Measurements from ENCODE around the gene HSH2D.
"Not testable (repeated sequence)": the region's sequence is repeated elsewhere in the genome, so short reads cannot be mapped to it uniquely, and the experiment has no call there.

Gene HSH2D

GRCh38 chr19:16159655-16160054 lies 16.2 kb downstream of the HSH2D start:
- no peak for DNase-seq

- no peak for DNase-seq
Measured at GRCh38 chr19:16160445-16160942, 17.0 kb downstream of the HSH2D start.

GRCh38 chr19:16160943-16161560 lies 17.6 kb downstream of the HSH2D start:
- DNase-seq = no peak

- no peak for DNase-seq
Measured at GRCh38 chr19:16161840-16162239, 18.4 kb downstream of the HSH2D start.

- DNase-seq = no peak
Measured at GRCh38 chr19:16164222-16164890, 20.9 kb downstream of the HSH2D start.

GRCh38 chr19:16166417-16166816 lies 22.9 kb downstream of the HSH2D start:
- no peak for DNase-seq

- no peak for DNase-seq
Measured at GRCh38 chr19:16167055-16167454, 23.6 kb downstream of the HSH2D start.

GRCh38 chr19:16168465-16169081 lies 25.1 kb downstream of the HSH2D start:
- DNase-seq = no peak

- no peak for DNase-seq
Measured at GRCh38 chr19:16170134-16170533, 26.6 kb downstream of the HSH2D start.

- no peak for DNase-seq
Measured at GRCh38 chr19:16175954-16176353, 32.5 kb downstream of the HSH2D start.

GRCh38 chr19:16178866-16179265 lies 35.4 kb downstream of the HSH2D start:
- not testable (repeated sequence) for DNase-seq

- no peak for DNase-seq
Measured at GRCh38 chr19:16180611-16181010, 37.1 kb downstream of the HSH2D start.

GRCh38 chr19:16184665-16185122 lies 41.2 kb downstream of the HSH2D start:
- no peak for DNase-seq

GRCh38 chr19:16185123-16185767 lies 41.8 kb downstream of the HSH2D start, which contains the start of gene FAM32A:
FAM32A (plus strand) TSS chr19:16185410; CDS start chr19:16185443, 33 bp downstream.
- DNase-seq = peak; percentile 96

GRCh38 chr19:16185768-16186123 lies 42.3 kb downstream of the HSH2D start:
- DNase-seq = peak; percentile 51

GRCh38 chr19:16188521-16188920 lies 45.0 kb downstream of the HSH2D start:
- DNase-seq = no peak

GRCh38 chr19:16190198-16190597 lies 46.7 kb downstream of the HSH2D start:
- DNase-seq = no peak

- no peak for DNase-seq
Measured at GRCh38 chr19:16190736-16191135, 47.3 kb downstream of the HSH2D start.

- DNase-seq = no peak
Measured at GRCh38 chr19:16191216-16191908, 47.9 kb downstream of the HSH2D start.

- no peak for DNase-seq
Measured at GRCh38 chr19:16193466-16193865, 50.0 kb downstream of the HSH2D start.

- no peak for DNase-seq
Measured at GRCh38 chr19:16197188-16197621, 53.7 kb downstream of the HSH2D start.

- DNase-seq = peak; percentile 99
Measured at GRCh38 chr19:16197622-16198369, 54.3 kb downstream of the HSH2D start, which contains the start of gene AP1M1. AP1M1 (plus strand) TSS chr19:16197911; CDS start chr19:16198027, 116 bp downstream.
